Transverse colon (tissue), 4 donors: ENCODE data around the gene ARHGAP6.

Source experiments
- POLR2A ChIP-seq: fragments of 450-650 bp; IDR thresholded peaks from one replicate; pipeline ENCODE4 v1.6.1; 2016; ENCODE audit warnings: antibody characterized with exemption, mild to moderate bottlenecking, moderate library complexity
- POLR2AphosphoS5 ChIP-seq, 3 donors: sonication (generic); formaldehyde crosslinking; IDR thresholded peaks; one replicate each; pipeline ENCODE4 v1.6.1; 2016; ENCODE audit warnings: antibody characterized with exemption in 3 of 3
- TF ChIP-seq, protein P1 (sequence below), 5 experiments: fragments of 200-600 bp in 3 of 5; fragments of 450-650 bp in 2 of 5; sonication (generic) in 3 of 5; IDR thresholded peaks; 1 replicate in 2 of 5; 2 replicates in 3 of 5; pipeline ENCODE4 v1.5.1; 2016 to 2017; ENCODE audit warnings: antibody characterized with exemption in 5 of 5, inconsistent platforms in 3 of 5, mild to moderate bottlenecking in 2 of 5, moderate library complexity in 1 of 5

DNA sequence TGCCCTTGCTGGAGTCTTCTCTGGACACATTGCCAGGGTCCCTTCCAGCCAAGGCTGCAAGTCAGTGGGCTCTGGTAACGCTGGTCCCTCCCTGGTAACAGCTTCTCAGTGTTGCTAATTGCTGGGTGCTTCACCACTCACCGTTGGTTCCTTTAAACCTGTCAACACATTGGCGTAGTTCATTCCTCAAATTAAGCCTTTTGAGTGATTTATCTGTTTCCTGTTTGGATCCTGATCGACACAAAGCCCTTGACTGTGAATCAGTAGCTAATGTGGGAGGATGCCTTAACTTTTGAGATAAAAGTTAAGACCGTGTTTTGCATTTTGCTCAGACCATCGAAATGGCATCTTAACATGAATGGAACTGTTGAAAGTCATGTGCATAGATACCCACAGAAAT, 246.6 kb downstream of the ARHGAP6 start:
- TF ChIP-seq, protein P1, sequence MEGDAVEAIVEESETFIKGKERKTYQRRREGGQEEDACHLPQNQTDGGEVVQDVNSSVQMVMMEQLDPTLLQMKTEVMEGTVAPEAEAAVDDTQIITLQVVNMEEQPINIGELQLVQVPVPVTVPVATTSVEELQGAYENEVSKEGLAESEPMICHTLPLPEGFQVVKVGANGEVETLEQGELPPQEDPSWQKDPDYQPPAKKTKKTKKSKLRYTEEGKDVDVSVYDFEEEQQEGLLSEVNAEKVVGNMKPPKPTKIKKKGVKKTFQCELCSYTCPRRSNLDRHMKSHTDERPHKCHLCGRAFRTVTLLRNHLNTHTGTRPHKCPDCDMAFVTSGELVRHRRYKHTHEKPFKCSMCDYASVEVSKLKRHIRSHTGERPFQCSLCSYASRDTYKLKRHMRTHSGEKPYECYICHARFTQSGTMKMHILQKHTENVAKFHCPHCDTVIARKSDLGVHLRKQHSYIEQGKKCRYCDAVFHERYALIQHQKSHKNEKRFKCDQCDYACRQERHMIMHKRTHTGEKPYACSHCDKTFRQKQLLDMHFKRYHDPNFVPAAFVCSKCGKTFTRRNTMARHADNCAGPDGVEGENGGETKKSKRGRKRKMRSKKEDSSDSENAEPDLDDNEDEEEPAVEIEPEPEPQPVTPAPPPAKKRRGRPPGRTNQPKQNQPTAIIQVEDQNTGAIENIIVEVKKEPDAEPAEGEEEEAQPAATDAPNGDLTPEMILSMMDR (IDR thresholded peaks at IDR 0.05), result no peak
- TF ChIP-seq POLR2AphosphoS5 (IDR thresholded peaks at IDR 0.05) (no peak), POLR2A (no peak)
